Measurements from ENCODE around the gene ANKRD11. TPM values are rescaled to one million over a fixed set of nuclear protein-coding genes. Genes with fewer than 3 reads are reported as not detected.

ANKRD11 gene
- total and polyA plus RNA-seq, 2 donors (not counting 3 experiments of a cell fraction or from before 2014, with no cell fraction given) = 55.8 to 191 TPM

GRCh38 chr16:89407282-89407924 is 83.0 kb downstream of the ANKRD11 start:
- Histone ChIP-seq H3K9ac (replicated peaks; ENCODE audit: extremely low read depth, insufficient read depth, low read length) (no peak overlapping the region), H3K9me1 (replicated peaks; ENCODE audit: control insufficient read depth, extremely low read depth, insufficient read depth, low read length) (no peaks in the 10 kb centered on the region), H3K27me3 (ENCODE audit: control insufficient read depth in 2 of 2, insufficient read depth in 2 of 2, low read length in 2 of 2) (no peaks in the 10 kb centered on the region), H3K4me1 (ENCODE audit: control insufficient read depth, extremely low read depth, insufficient read depth, low read length) (peaks cover 42% of the 10 kb centered on the region), H3K4me3 (replicated peaks in 1 of 3; ENCODE audit: insufficient read depth in 1 of 3, low read depth in 1 of 3, low read length in 3 of 3) (no peak overlapping the region), H2AFZ (ENCODE audit: low read depth, low read length) (no peak overlapping the region), H3K79me2 (ENCODE audit: control insufficient read depth, insufficient read depth, low read length) (peaks cover 97% of the 10 kb centered on the region), H3K9me3 (replicated peaks; ENCODE audit: control insufficient read depth, insufficient read depth, low read length) (no peaks in the 10 kb centered on the region), H3K4me2 (ENCODE audit: insufficient read depth, low read length) (no peak overlapping the region), H3K27ac (ENCODE audit: insufficient read depth, low read depth, low read length) (no peak overlapping the region), H4K20me1 (replicated peaks; ENCODE audit: control insufficient read depth, extremely low read depth, insufficient read depth, low read length) (peaks cover 9% of the 10 kb centered on the region), H3K36me3 (ENCODE audit: control insufficient read depth in 2 of 2, extremely low read depth in 1 of 2, insufficient read depth in 2 of 2, low read length in 2 of 2) (no peaks in the 10 kb centered on the region)
- POLR2A ChIA-PET = interaction anchor here (0.7 kb wide), 1 partner anchor 15 kb away, joined by 3 read pairs; no protein-coding TSS in a partner anchor
- FAIRE-seq = peak; percentile 44
- CTCF ChIA-PET = interaction anchor here (1.1 kb wide), 1 partner anchor 28 kb away, joined by 3 read pairs; no protein-coding TSS in a partner anchor
- dilution Hi-C loops (cut with MboI; ENCODE audit: extremely low pct_ligation_motif_present, low sequenced_read_pairs) = no loop called here
- intact Hi-C loops (cut with micrococcal nuclease) = no loop called here
- TF ChIP-seq JUN (IDR thresholded peaks at IDR 0.05; ENCODE audit: borderline replicate concordance, insufficient read depth, insufficient read length, low read depth) = no peak
- BruUV-seq (replicated peaks) = no TSS peak
- peak; percentile 16 for DNase-seq (ENCODE audit: low read depth, low spot score)

GRCh38 chr16:89406277-89406888 is 84.0 kb downstream of the ANKRD11 start:
- Histone ChIP-seq H3K36me3 (ENCODE audit: control insufficient read depth in 2 of 2, extremely low read depth in 1 of 2, insufficient read depth in 2 of 2, low read length in 2 of 2) (no peaks in the 10 kb centered on the region), H3K9me1 (replicated peaks; ENCODE audit: control insufficient read depth, extremely low read depth, insufficient read depth, low read length) (no peaks in the 10 kb centered on the region), H3K4me2 (ENCODE audit: insufficient read depth, low read length) (no peak overlapping the region), H3K9me3 (replicated peaks; ENCODE audit: control insufficient read depth, insufficient read depth, low read length) (no peaks in the 10 kb centered on the region), H3K79me2 (ENCODE audit: control insufficient read depth, insufficient read depth, low read length) (peaks cover 98% of the 10 kb centered on the region), H3K9ac (replicated peaks; ENCODE audit: extremely low read depth, insufficient read depth, low read length) (no peak overlapping the region), H4K20me1 (replicated peaks; ENCODE audit: control insufficient read depth, extremely low read depth, insufficient read depth, low read length) (peaks cover 11% of the 10 kb centered on the region), H2AFZ (ENCODE audit: low read depth, low read length) (no peak overlapping the region), H3K27ac (ENCODE audit: insufficient read depth, low read depth, low read length) (no peak overlapping the region), H3K27me3 (ENCODE audit: control insufficient read depth in 2 of 2, insufficient read depth in 2 of 2, low read length in 2 of 2) (no peaks in the 10 kb centered on the region), H3K4me3 (replicated peaks in 1 of 3; ENCODE audit: insufficient read depth in 1 of 3, low read depth in 1 of 3, low read length in 3 of 3) (no peak overlapping the region), H3K4me1 (ENCODE audit: control insufficient read depth, extremely low read depth, insufficient read depth, low read length) (peaks cover 37% of the 10 kb centered on the region)
- BruUV-seq (replicated peaks) = no TSS peak
- no peak for FAIRE-seq
- CTCF ChIA-PET = interaction anchor here (0.8 kb wide), 1 partner anchor 83 kb away, joined by 3 read pairs; no protein-coding TSS in a partner anchor
- POLR2A ChIA-PET = no interaction called here
- dilution Hi-C loops (cut with MboI; ENCODE audit: extremely low pct_ligation_motif_present, low sequenced_read_pairs) = no loop called here
- intact Hi-C loops (cut with micrococcal nuclease) = no loop called here
- TF ChIP-seq FOS (IDR thresholded peaks at IDR 0.05; ENCODE audit: borderline replicate concordance, insufficient read depth, low read length) = no peak
- TF ChIP-seq GATA2 (IDR thresholded peaks at IDR 0.05; ENCODE audit: insufficient read depth, insufficient read length, low read depth, low read length) = no peak
- no peak for TF ChIP-seq POLR2AphosphoS5 (IDR thresholded peaks at IDR 0.05; ENCODE audit: insufficient read depth, low read depth, low read length)
- no peak for TF ChIP-seq MYC (IDR thresholded peaks at IDR 0.05; ENCODE audit: low read depth, low read length)
- no peak for TF ChIP-seq EZH2 (IDR thresholded peaks at IDR 0.05; ENCODE audit: borderline replicate concordance, low read depth, low read length, severe bottlenecking)
- TF ChIP-seq JUN (IDR thresholded peaks at IDR 0.05; ENCODE audit: borderline replicate concordance, insufficient read depth, insufficient read length, low read depth) = no peak
- TF ChIP-seq, protein P1, sequence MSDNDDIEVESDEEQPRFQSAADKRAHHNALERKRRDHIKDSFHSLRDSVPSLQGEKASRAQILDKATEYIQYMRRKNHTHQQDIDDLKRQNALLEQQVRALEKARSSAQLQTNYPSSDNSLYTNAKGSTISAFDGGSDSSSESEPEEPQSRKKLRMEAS (IDR thresholded peaks at IDR 0.05; ENCODE audit: insufficient read depth, insufficient read length) = no peak
- no peak for TF ChIP-seq POLR2A (IDR thresholded peaks at IDR 0.05; ENCODE audit: low read depth, low read length)
- DNase-seq (ENCODE audit: low read depth, low spot score) = no peak
